ENCODE results near the gene PRKCA. TPM values are rescaled to one million over a fixed set of nuclear protein-coding genes. Genes with fewer than 3 reads are reported as not detected.

Gene PRKCA
- total RNA-seq, 2 donors from 2014 or later = 6.5 to 6.6 TPM

DNA sequence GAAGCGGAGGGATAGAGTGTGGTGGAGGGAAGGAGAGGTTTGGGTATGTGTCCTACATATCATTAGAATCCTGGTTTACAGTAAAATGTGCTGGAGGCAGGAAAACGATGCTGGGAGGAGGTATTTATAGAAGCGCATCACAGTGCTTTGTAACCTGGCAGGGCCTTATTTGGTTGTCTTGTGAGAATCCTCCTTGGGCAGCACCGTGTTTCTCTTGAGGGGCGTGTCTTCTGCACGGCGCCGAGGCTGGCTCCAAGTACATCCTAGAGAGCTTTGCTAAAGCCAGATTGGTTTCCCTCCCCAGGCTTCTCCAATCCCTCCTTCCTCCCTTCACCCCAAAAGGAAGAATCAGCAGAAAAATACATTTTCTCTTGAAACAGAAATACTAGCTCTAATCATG lies 556.9 kb downstream of the PRKCA start:
- no peak for ATAC-seq
- Histone ChIP-seq H3K27ac (no peak overlapping the region), H3K9me3 (no peaks in the 10 kb centered on the region), H3K4me3 (no peak overlapping the region), H3K27me3 (no peaks in the 10 kb centered on the region), H3K36me3 (replicated peaks in 1 of 2; ENCODE audit: insufficient read depth in 1 of 2, low read depth in 2 of 2) (no peaks in the 10 kb centered on the region), H3K4me1 (no peaks in the 10 kb centered on the region)
- 69 to 86% methylated on average over 8 of the region's 8 CpGs for WGBS, 2 donors
- no peak for DNase-seq
- TF ChIP-seq, protein P1, sequence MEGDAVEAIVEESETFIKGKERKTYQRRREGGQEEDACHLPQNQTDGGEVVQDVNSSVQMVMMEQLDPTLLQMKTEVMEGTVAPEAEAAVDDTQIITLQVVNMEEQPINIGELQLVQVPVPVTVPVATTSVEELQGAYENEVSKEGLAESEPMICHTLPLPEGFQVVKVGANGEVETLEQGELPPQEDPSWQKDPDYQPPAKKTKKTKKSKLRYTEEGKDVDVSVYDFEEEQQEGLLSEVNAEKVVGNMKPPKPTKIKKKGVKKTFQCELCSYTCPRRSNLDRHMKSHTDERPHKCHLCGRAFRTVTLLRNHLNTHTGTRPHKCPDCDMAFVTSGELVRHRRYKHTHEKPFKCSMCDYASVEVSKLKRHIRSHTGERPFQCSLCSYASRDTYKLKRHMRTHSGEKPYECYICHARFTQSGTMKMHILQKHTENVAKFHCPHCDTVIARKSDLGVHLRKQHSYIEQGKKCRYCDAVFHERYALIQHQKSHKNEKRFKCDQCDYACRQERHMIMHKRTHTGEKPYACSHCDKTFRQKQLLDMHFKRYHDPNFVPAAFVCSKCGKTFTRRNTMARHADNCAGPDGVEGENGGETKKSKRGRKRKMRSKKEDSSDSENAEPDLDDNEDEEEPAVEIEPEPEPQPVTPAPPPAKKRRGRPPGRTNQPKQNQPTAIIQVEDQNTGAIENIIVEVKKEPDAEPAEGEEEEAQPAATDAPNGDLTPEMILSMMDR (IDR thresholded peaks at IDR 0.05) = no peak
- no peak for TF ChIP-seq POLR2A (IDR thresholded peaks at IDR 0.05)
- intact Hi-C loops (cut with DNase I) = no loop called here

DNA sequence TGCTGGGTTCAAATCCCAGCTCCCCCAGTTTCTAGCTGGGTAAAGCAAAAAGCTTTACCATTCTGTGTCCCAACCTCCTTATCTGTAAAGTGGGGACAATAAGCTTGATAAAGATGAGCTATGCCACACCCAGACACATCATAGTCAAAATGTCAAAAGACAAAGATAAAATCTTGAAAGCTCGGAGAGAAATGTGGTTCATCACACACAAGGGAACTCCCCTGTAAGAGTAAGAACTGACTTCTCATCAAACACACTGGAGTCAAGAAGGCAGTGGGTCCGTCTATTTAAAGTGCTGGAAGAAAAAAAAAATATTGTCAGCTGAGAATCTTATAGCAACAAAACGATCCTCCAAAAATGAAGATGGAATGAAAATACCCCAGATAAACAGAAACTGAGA lies 557.8 kb downstream of the PRKCA start:
- ATAC-seq (no peak), DNase-seq (no peak)
- no peaks in the 10 kb centered on the region for H3K4me1 ChIP-seq
- no peak overlapping the region for H3K27ac ChIP-seq
- 73 to 75% methylated on average over 3 of the region's 3 CpGs for WGBS, 2 donors
- intact Hi-C loops (cut with DNase I) = no loop called here
- no peaks in the 10 kb centered on the region for H3K36me3 ChIP-seq (replicated peaks in 1 of 2; ENCODE audit: insufficient read depth in 1 of 2, low read depth in 2 of 2)
- no peak for TF ChIP-seq POLR2A (IDR thresholded peaks at IDR 0.05)
- TF ChIP-seq, protein P1 (IDR thresholded peaks at IDR 0.05) = no peak
- no peaks in the 10 kb centered on the region for H3K9me3 ChIP-seq
- H3K27me3 ChIP-seq = no peaks in the 10 kb centered on the region
- H3K4me3 ChIP-seq = no peak overlapping the region

MicroRNAs encoded within 50 kb of the gene (microRNA counts, 767-probe panel; counts per million panel counts)
- 0 to 736 counts per million in 2 donors for microRNA hsa-miR-634

Small RNA genes within 50 kb of the gene (microRNA-seq; reads per million reads assigned to microRNA genes)
- 0 reads per million in 2 donors for gene MIR634 (ENCODE audit: borderline number of aligned reads in 2 of 2, borderline replicate concordance in 2 of 2)

Small RNA genes within 50 kb of the gene (small RNA-seq; reads per million reads assigned to genes)
- gene MIR634 = not detected
- not detected for gene RN7SL735P
- not detected for gene RNA5SP444
- gene RNA5SP445 = not detected
- not detected for gene RNU6-928P

Other genes with a start within 250 kb of the PRKCA start
- gene CEP112, start 110.5 kb upstream of the PRKCA start, total RNA-seq = 10 to 100 TPM in 1 of 2 donors, 1 to 10 TPM in 1; 5.2 to 10.2 TPM
- gene APOH, start 73.2 kb upstream of the PRKCA start, total RNA-seq = 10 to 100 TPM in 1 of 2 donors, 1 to 10 TPM in 1; 5.4 to 22.1 TPM